IPS-18a (cell line): ENCODE data around the gene TEAD2.
"Not testable (repeated sequence)": the region's sequence is repeated elsewhere in the genome, so short reads cannot be mapped to it uniquely, and the experiment has no call there.

Experiments
- H3K27ac ChIP-seq: one replicate; pipeline ENCODE4 v1.5.1; 2013; ENCODE audit warnings: low read length
- H3K27me3 ChIP-seq: one replicate; pipeline ENCODE4 v1.6.1; 2013; ENCODE audit warnings: mild to moderate bottlenecking, low read length; ENCODE audit not compliant: control insufficient read depth, insufficient read depth
- H3K36me3 ChIP-seq: one replicate; pipeline ENCODE4 v1.6.1; 2013; ENCODE audit warnings: low read depth, low read length; ENCODE audit not compliant: control insufficient read depth
- H3K4me1 ChIP-seq: one replicate; pipeline ENCODE4 v1.6.1; 2013; ENCODE audit warnings: low read depth, low read length; ENCODE audit not compliant: control insufficient read depth
- H3K4me3 ChIP-seq: one replicate; pipeline ENCODE4 v1.5.1; 2013; ENCODE audit warnings: low read length
- H3K9ac ChIP-seq: one replicate; pipeline ENCODE4 v1.6.1; 2013; ENCODE audit warnings: mild to moderate bottlenecking, low read length, moderate library complexity
- H3K9me3 ChIP-seq: one replicate; pipeline ENCODE4 v1.6.1; 2013; ENCODE audit warnings: low read depth, low read length; ENCODE audit not compliant: control insufficient read depth

The TEAD2 gene

GRCh38 chr19:49318296-49318695 is 43.9 kb downstream of the TEAD2 start:
- no peak overlapping the region for H3K27ac ChIP-seq
- H3K4me1 ChIP-seq: no peaks in the 10 kb centered on the region
- H3K36me3 ChIP-seq: no peaks in the 10 kb centered on the region
- no peak overlapping the region for H3K4me3 ChIP-seq
- no peak overlapping the region for H3K9ac ChIP-seq
- H3K27me3 ChIP-seq: no peaks in the 10 kb centered on the region
- peaks cover 16% of the 10 kb centered on the region for H3K9me3 ChIP-seq

- Histone ChIP-seq H3K4me1 (no peaks in the 10 kb centered on the region), H3K36me3 (no peaks in the 10 kb centered on the region), H3K9ac (no peak overlapping the region), H3K27ac (no peak overlapping the region), H3K27me3 (no peaks in the 10 kb centered on the region), H3K4me3 (no peak overlapping the region), H3K9me3 (peaks cover 11% of the 10 kb centered on the region)
Observed at GRCh38 chr19:49316284-49316683, 45.9 kb downstream of the TEAD2 start.

DNA sequence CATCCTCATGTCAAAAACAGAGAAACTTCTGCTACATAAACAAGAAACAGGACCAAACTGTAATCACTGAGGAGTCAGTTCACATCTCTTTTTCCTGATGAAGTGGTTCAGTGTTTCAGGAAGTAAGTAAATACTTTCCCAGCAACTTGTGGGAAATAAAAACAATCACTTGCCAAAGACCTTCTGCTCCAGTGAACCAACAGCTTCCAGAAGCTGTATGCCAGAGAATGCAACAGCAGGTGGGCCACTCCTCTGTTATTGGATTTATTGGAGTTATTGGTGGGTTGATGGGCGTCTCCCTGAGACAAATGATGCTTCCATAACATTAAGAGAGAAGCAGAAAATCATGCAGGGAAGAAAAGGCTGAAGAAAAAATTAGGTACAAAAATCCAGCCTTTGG is 47.1 kb downstream of the TEAD2 start:
- Histone ChIP-seq H3K9me3 (peaks cover 6% of the 10 kb centered on the region), H3K27ac (no peak overlapping the region)

GRCh38 chr19:49309087-49309486 is 53.1 kb downstream of the TEAD2 start:
- H3K27ac ChIP-seq: no peak overlapping the region
- H3K36me3 ChIP-seq: no peaks in the 10 kb centered on the region
- no peaks in the 10 kb centered on the region for H3K4me1 ChIP-seq
- no peaks in the 10 kb centered on the region for H3K9me3 ChIP-seq
- H3K27me3 ChIP-seq: no peaks in the 10 kb centered on the region
- no peak overlapping the region for H3K4me3 ChIP-seq
- no peak overlapping the region for H3K9ac ChIP-seq

More for the DNA sequence above, 47.1 kb downstream of the TEAD2 start:
- no peaks in the 10 kb centered on the region for H3K36me3 ChIP-seq
- no peaks in the 10 kb centered on the region for H3K27me3 ChIP-seq
- no peak overlapping the region for H3K4me3 ChIP-seq
- no peak overlapping the region for H3K9ac ChIP-seq
- H3K4me1 ChIP-seq: no peaks in the 10 kb centered on the region

DNA sequence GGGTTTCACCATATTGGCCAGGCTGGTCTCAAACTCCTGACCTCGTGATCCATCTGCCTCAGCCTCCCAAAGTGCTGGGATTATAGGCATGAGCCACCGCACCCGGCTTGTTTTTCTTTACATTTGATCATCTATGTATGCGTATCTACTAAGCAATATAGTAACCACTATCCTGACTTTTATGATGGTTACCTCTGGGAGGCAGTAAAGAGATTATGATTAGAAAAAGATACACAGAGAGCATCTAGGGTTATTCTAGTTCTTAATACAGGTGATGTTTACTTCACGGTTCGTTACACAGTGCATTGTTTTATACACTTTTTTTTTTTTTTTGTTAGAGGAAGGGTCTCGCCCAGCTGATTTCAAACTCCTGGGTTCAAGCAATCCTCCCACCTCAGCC is 55.5 kb downstream of the TEAD2 start:
- H3K27ac ChIP-seq, H3K36me3 ChIP-seq, H3K9ac ChIP-seq, H3K27me3 ChIP-seq, H3K4me3 ChIP-seq, H3K9me3 ChIP-seq, H3K4me1 ChIP-seq: not testable (repeated sequence)

DNA sequence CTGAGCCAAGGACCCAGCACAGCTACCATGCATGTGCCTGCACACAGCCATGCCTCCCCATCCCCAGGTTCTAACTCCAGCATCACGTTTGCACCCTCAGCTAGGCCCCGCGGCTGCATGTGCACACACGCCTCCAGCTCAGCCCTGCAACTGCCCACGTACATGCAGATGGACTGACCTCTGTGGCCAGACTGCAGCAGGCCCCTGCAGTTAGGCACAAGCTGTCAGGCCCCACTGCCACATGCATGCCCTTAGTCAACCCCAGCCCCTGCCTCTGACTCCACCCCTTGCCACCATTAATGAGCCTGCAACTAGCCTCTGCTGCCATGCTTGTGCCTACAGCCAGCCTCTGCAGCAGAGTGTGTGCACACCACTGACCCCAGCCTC is 60.4 kb downstream of the TEAD2 start:
- Histone ChIP-seq H3K27ac (no peak overlapping the region), H3K4me3 (no peak overlapping the region), H3K9me3 (no peaks in the 10 kb centered on the region), H3K9ac (no peak overlapping the region), H3K27me3 (no peaks in the 10 kb centered on the region), H3K36me3 (no peaks in the 10 kb centered on the region), H3K4me1 (no peaks in the 10 kb centered on the region)

DNA sequence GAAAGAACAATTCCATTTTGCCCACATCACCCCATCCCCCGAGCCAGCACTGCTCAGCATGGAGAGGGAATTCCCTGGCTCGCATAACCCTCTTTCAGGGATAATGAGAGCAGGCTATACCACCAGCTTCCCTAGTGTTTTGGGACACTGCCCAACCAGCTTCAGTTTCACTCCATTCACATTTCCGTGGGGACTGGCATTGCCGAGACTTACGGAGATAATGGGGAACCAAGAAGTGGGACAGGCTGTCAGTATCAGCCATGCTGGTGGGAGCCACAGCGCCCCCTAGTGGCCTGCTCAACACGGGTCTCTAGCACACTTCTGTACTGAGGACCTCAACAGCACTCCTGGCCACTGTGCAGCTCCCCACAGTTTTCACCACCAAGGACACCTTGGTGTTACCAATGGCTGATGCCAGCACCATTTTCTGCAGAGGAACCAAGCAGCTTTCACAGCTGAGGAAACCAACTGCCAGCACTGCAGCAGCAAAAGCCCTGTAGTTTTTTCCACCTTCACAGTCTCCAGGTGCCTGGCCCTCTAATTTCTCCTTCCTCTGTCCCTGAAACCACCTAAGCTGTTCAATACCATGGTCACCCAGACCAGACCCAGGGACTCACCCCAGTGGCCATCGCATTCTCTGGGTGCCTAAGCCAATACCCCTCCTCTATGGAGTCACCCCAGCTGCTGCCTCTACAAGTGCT is 60.9 kb downstream of the TEAD2 start:
- Histone ChIP-seq H3K9me3 (no peaks in the 10 kb centered on the region), H3K4me1 (no peaks in the 10 kb centered on the region), H3K27me3 (no peaks in the 10 kb centered on the region), H3K4me3 (no peak overlapping the region), H3K36me3 (no peaks in the 10 kb centered on the region), H3K9ac (no peak overlapping the region), H3K27ac (no peak overlapping the region)

DNA sequence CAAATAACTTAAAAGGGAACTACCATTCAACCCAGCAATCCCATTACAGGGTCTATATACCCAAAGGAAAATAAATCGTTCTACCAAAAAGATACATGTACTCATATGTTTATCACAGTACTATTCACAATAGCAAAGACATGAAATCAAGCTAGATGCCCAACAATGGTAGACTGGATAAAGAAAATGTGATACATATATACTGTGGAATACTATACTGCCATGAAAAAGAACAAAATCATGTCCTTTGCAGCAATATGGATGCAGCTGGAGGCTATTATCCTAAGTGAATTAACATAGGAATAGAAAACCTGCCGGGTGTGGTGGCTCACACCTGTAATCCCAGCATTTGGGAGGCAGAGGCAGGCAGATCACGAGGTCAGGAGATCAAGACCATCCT is 63.6 kb downstream of the TEAD2 start:
- H3K4me3 ChIP-seq, H3K27ac ChIP-seq, H3K9me3 ChIP-seq: not testable (repeated sequence)

DNA sequence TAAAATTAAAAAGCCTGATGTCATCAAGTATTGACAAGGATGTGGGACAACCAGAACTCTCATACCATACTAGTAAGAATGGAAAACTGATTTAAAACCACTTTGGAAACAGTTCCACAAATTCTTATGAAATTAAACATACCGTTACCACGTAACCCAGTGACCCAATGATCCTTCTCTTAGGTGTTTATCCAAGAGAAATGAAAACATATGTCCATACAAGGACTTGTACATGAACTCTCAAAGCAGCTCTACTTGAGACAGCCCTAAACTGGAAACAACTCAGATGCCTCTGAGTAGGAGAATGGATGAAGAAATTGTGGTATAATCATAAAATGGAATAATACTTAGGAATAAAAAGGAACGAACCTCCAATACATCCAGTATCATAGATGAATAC is 64.8 kb downstream of the TEAD2 start:
- Histone ChIP-seq H3K27ac (no peak overlapping the region), H3K9me3 (no peaks in the 10 kb centered on the region), H3K27me3 (no peaks in the 10 kb centered on the region), H3K4me1 (no peaks in the 10 kb centered on the region), H3K36me3 (no peaks in the 10 kb centered on the region), H3K9ac (no peak overlapping the region), H3K4me3 (no peak overlapping the region)

More for the DNA sequence above, 63.6 kb downstream of the TEAD2 start:
- H3K27me3 ChIP-seq, H3K9ac ChIP-seq, H3K36me3 ChIP-seq, H3K4me1 ChIP-seq: not testable (repeated sequence)

DNA sequence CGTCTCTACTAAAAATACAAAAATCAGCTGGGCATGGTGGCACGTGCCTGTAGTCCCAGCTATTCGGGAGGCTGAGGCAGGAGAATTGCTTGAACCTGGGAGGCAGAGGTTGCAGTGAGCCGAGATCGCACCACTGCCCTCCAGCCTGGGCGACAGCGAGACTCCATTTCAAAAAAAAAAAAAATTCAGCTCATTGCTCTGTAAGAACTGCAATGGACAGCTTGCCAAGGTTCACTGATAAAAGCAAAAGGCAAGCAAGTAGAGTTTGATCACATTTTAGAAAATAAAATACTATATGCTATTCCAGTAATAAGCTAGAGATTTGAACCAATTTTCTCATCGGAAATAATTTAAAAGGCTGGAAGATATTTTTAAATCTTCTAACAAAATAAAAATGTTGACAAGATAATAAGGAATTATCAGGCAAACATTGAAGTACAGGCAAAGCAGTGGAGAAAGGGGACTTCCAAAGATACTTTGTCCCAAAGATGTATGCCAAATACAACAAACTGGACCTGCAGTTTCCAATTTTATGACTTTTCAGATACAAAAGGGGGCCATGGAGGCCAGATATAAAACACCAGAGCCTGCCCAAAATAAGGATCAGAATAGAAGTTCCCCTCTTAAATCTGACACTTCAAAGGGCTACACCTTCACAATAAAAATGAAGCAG is 66.9 kb downstream of the TEAD2 start:
- no peak overlapping the region for H3K4me3 ChIP-seq
- no peaks in the 10 kb centered on the region for H3K9me3 ChIP-seq

GRCh38 chr19:49294401-49294800 is 67.8 kb downstream of the TEAD2 start:
- H3K27ac ChIP-seq: no peak overlapping the region
- no peak overlapping the region for H3K9ac ChIP-seq
- H3K27me3 ChIP-seq: no peaks in the 10 kb centered on the region
- H3K4me3 ChIP-seq: no peak overlapping the region
- no peaks in the 10 kb centered on the region for H3K4me1 ChIP-seq
- H3K36me3 ChIP-seq: no peaks in the 10 kb centered on the region
- H3K9me3 ChIP-seq: no peaks in the 10 kb centered on the region

More for the DNA sequence above, 66.9 kb downstream of the TEAD2 start:
- Histone ChIP-seq H3K27me3 (no peaks in the 10 kb centered on the region), H3K27ac (no peak overlapping the region), H3K36me3 (no peaks in the 10 kb centered on the region), H3K4me1 (no peaks in the 10 kb centered on the region), H3K9ac (no peak overlapping the region)
